H9 (cell line): Measurements from ENCODE around the gene FXYD1. TPM values are rescaled to one million over a fixed set of nuclear protein-coding genes. Genes with fewer than 3 reads are reported as not detected.

Experiments used
- DNase-seq: peaks from one replicate; pipeline ENCODE4 v3.0.0-alpha.2; 2017
- H2AFZ ChIP-seq: one replicate; pipeline ENCODE4 v1.6.1; 2013; ENCODE audit warnings: mild to moderate bottlenecking, low read length, control low read depth, moderate library complexity
- H2AK5ac ChIP-seq: 2 replicates; pipeline ENCODE4 v1.6.1; 2013; ENCODE audit warnings: low read length, control low read depth, mixed read lengths; ENCODE audit not compliant: insufficient read length
- H2BK120ac ChIP-seq: one replicate; pipeline ENCODE4 v1.6.1; 2013; ENCODE audit warnings: low read depth, mild to moderate bottlenecking, low read length, control low read depth, inconsistent platforms; ENCODE audit not compliant: poor library complexity, severe bottlenecking
- H2BK12ac ChIP-seq: 2 replicates; pipeline ENCODE4 v1.6.1; 2013; ENCODE audit warnings: low read length, control low read depth, mixed read lengths, low read depth; ENCODE audit not compliant: insufficient read length
- H2BK15ac ChIP-seq: 2 replicates; pipeline ENCODE4 v1.6.1; 2013; ENCODE audit warnings: low read depth, low read length, control low read depth
- H2BK20ac ChIP-seq: one replicate; pipeline ENCODE4 v1.6.1; 2013; ENCODE audit warnings: low read depth, mild to moderate bottlenecking, low read length, control low read depth, inconsistent platforms; ENCODE audit not compliant: poor library complexity, severe bottlenecking
- H2BK5ac ChIP-seq: 2 replicates; pipeline ENCODE4 v1.6.1; 2013; ENCODE audit warnings: low read length, control low read depth, mixed read lengths; ENCODE audit not compliant: insufficient read length
- H3K14ac ChIP-seq: 2 replicates; pipeline ENCODE4 v1.6.1; 2013; ENCODE audit warnings: low read length, control low read depth; ENCODE audit not compliant: insufficient read depth
- H3K18ac ChIP-seq: 2 replicates; pipeline ENCODE4 v1.6.1; 2013; ENCODE audit warnings: low read depth, mild to moderate bottlenecking, mixed read lengths, low read length, control low read depth; ENCODE audit not compliant: insufficient read length
- H3K23ac ChIP-seq: 2 replicates; pipeline ENCODE4 v1.6.1; 2013; ENCODE audit warnings: low read length, control low read depth, mixed read lengths, low read depth; ENCODE audit not compliant: insufficient read length
- H3K23me2 ChIP-seq: 2 replicates; pipeline ENCODE4 v1.6.1; 2013; ENCODE audit warnings: low read depth, mild to moderate bottlenecking, mixed read lengths, low read length, control low read depth; ENCODE audit not compliant: insufficient read length, poor library complexity, severe bottlenecking
- H3K27ac ChIP-seq: 2 replicates; pipeline ENCODE4 v1.5.1; 2013; ENCODE audit warnings: low read length, control low read depth, mixed read lengths, low read depth; ENCODE audit not compliant: insufficient read length
- H3K27me3 ChIP-seq: 2 replicates; pipeline ENCODE4 v1.6.1; 2013; ENCODE audit warnings: low read length, control low read depth, inconsistent platforms; ENCODE audit not compliant: insufficient read depth
- H3K4ac ChIP-seq: 2 replicates; pipeline ENCODE4 v1.6.1; 2013; ENCODE audit warnings: low read depth, mild to moderate bottlenecking, control low read depth, inconsistent platforms, low read length, moderate library complexity
- H3K4me1 ChIP-seq: 2 replicates; pipeline ENCODE4 v1.6.1; 2013; ENCODE audit warnings: low read length, control low read depth, inconsistent platforms; ENCODE audit not compliant: insufficient read depth
- H3K4me2 ChIP-seq: 2 replicates; pipeline ENCODE4 v1.6.1; 2013; ENCODE audit warnings: low read length, control low read depth, mixed read lengths; ENCODE audit not compliant: insufficient read length, insufficient read depth
- H3K56ac ChIP-seq: 2 replicates; pipeline ENCODE4 v1.6.1; 2013; ENCODE audit warnings: low read depth, mild to moderate bottlenecking, mixed read lengths, low read length, control low read depth; ENCODE audit not compliant: insufficient read length
- H3K79me1 ChIP-seq: 2 replicates; pipeline ENCODE4 v1.6.1; 2013; ENCODE audit warnings: low read depth, mild to moderate bottlenecking, moderate library complexity, low read length, control low read depth, inconsistent platforms; ENCODE audit not compliant: insufficient read depth, poor library complexity, severe bottlenecking
- H3K79me2 ChIP-seq: 2 replicates; pipeline ENCODE4 v1.6.1; 2013; ENCODE audit warnings: low read length, control low read depth, inconsistent platforms; ENCODE audit not compliant: insufficient read depth
- H3K9ac ChIP-seq: 2 replicates; pipeline ENCODE4 v1.6.1; 2013; ENCODE audit warnings: low read length, control low read depth, mixed read lengths; ENCODE audit not compliant: insufficient read length; ENCODE audit errors: extremely low read depth
- H3K9me3 ChIP-seq: one replicate; pipeline ENCODE4 v1.6.1; 2013; ENCODE audit warnings: low read depth, low read length, inconsistent platforms; ENCODE audit not compliant: control insufficient read depth
- H3T11ph ChIP-seq: one replicate; pipeline ENCODE4 v1.6.1; 2013; ENCODE audit warnings: mild to moderate bottlenecking, low read length, control low read depth, inconsistent platforms
- H4K20me1 ChIP-seq: one replicate; pipeline ENCODE4 v1.6.1; 2013; ENCODE audit not compliant: control insufficient read depth, insufficient read length, insufficient read depth
- H4K5ac ChIP-seq: 2 replicates; pipeline ENCODE4 v1.6.1; 2013; ENCODE audit warnings: low read depth, mild to moderate bottlenecking, mixed read lengths, low read length, control low read depth; ENCODE audit not compliant: insufficient read length
- H4K8ac ChIP-seq: replicated peaks from 2 replicates; pipeline ENCODE4 v1.6.1; 2013; ENCODE audit warnings: low read length, control low read depth, mixed read lengths, low read depth; ENCODE audit not compliant: insufficient read length
- H4K91ac ChIP-seq: 2 replicates; pipeline ENCODE4 v1.6.1; 2013; ENCODE audit warnings: low read depth, mild to moderate bottlenecking, moderate library complexity, mixed read lengths, low read length, control low read depth; ENCODE audit not compliant: insufficient read length
- H3K27ac Mint-ChIP-seq, 3 experiments: 2 replicates in 2 of 3; 3 replicates in 1 of 3; pipeline ENCODE4 v1.8.0; 2020 to 2021; ENCODE audit warnings: mixed read lengths in 3 of 3, mild to moderate bottlenecking in 1 of 3, moderate library complexity in 1 of 3
- H3K27me3 Mint-ChIP-seq: 2 replicates; pipeline ENCODE4 v1.8.0; 2021; ENCODE audit warnings: low read depth, mild to moderate bottlenecking, moderate library complexity, mixed read lengths
- H3K36me3 Mint-ChIP-seq, 3 experiments: 2 replicates in 2 of 3; 3 replicates in 1 of 3; pipeline ENCODE4 v1.8.0; 2020 to 2021; ENCODE audit warnings: low read depth in 3 of 3, mixed read lengths in 3 of 3; ENCODE audit not compliant: insufficient read depth in 1 of 3
- H3K4me1 Mint-ChIP-seq, 2 experiments: 2 replicates each; pipeline ENCODE4 v1.8.0; 2020; ENCODE audit warnings: mixed read lengths in 2 of 2
- H3K4me3 Mint-ChIP-seq, 2 experiments: 2 replicates in 1 of 2; 3 replicates in 1 of 2; pipeline ENCODE4 v1.8.0; 2020 to 2021; ENCODE audit warnings: mild to moderate bottlenecking in 2 of 2, mixed read lengths in 2 of 2, moderate library complexity in 1 of 2
- H3K9me3 Mint-ChIP-seq, 2 experiments: 2 replicates in 1 of 2; 3 replicates in 1 of 2; pipeline ENCODE4 v1.8.0; 2020; ENCODE audit warnings: mild to moderate bottlenecking in 2 of 2, mixed read lengths in 2 of 2, moderate library complexity in 1 of 2
- WGBS: extraction: QIAGEN DNeasy Blood & Tissue Kit; methylation state at CpG from one replicate; pipeline ENCODE4 v1.1.7; 2013; ENCODE audit warnings: missing lambda C conversion rate, low lambda C conversion rate, mixed read lengths; ENCODE audit not compliant: insufficient read length; ENCODE audit errors: extremely low coverage; 5-methylcytosine and 5-hydroxymethylcytosine counted together
- total RNA-seq: library from RNA; stranded (reverse); gene quantifications from 2 replicates; pipeline ENCODE4 v1.2.1, GENCODE V29; 2021
- TF ChIP-seq, protein P1 (sequence below): fragments of 200-600 bp; sonication (generic); conservative IDR thresholded peaks from 3 replicates; pipeline ENCODE4 v1.8.0; 2021; ENCODE audit warnings: antibody characterized with exemption, mild to moderate bottlenecking

FXYD1 gene
- total RNA-seq, 1 experiment from 2014 or later = 7.7 TPM

DNA sequence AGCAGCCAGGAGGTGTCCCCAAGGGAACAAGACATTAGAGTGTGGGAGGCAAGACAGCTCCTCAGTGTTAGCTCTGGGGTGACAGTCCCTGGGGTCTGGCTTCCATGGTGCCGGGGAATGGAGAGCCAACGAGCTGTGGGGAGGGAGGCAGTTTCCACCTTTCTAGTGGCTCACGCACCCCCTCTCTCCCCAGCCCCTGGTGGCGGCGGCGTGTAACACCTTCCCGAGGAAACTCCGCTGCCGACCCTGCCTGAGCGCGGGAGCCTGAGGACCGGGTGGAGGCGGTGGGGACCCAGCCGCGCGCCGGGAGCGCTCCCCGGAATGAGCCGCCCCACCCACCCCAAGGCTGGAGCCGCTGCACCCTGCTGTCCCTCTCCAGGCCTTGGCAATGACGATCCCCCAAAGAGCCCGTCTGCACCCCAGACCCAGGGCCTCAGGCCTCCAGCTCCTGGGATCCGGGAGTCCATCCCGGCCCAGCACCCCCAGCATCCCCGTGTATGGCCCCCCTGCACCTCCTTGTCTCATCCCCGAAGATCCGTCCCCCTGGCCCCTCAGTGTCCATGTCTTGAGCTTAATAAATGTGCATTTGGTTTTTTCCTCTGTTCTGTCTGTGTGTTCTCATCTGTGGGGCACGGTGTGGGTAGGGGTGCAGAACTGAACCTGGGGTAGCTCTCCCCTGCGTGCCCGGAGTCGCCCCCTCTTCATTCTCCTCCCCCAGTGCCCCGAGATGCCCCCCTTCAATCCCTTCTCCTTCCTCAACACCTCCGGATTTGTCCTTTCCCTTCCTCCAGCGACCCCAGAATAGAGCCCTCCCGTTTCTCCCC is 15.3 kb downstream of the FXYD1 start:
- no peak overlapping the region for H3K27ac ChIP-seq
- peaks cover 19% of the 10 kb centered on the region for H3K23me2 ChIP-seq
- no peak overlapping the region for H4K5ac ChIP-seq
- no peak overlapping the region for H4K8ac ChIP-seq
- no CpG with 5 or more reads among the region's 36 CpGs for WGBS
- TF ChIP-seq, protein P1, sequence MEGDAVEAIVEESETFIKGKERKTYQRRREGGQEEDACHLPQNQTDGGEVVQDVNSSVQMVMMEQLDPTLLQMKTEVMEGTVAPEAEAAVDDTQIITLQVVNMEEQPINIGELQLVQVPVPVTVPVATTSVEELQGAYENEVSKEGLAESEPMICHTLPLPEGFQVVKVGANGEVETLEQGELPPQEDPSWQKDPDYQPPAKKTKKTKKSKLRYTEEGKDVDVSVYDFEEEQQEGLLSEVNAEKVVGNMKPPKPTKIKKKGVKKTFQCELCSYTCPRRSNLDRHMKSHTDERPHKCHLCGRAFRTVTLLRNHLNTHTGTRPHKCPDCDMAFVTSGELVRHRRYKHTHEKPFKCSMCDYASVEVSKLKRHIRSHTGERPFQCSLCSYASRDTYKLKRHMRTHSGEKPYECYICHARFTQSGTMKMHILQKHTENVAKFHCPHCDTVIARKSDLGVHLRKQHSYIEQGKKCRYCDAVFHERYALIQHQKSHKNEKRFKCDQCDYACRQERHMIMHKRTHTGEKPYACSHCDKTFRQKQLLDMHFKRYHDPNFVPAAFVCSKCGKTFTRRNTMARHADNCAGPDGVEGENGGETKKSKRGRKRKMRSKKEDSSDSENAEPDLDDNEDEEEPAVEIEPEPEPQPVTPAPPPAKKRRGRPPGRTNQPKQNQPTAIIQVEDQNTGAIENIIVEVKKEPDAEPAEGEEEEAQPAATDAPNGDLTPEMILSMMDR = peak; percentile 76
- H3K18ac ChIP-seq = no peak overlapping the region
- H3K14ac ChIP-seq = no peak overlapping the region
- no peaks in the 10 kb centered on the region; a peak in 1 of 5 replicates for H3K9me3 Mint-ChIP-seq
- H3K79me2 ChIP-seq = no peaks in the 10 kb centered on the region; the same call in 1 of the 2 replicates
- H3K27me3 ChIP-seq = no peaks in the 10 kb centered on the region
- no peak overlapping the region for H4K91ac ChIP-seq
- no peak overlapping the region for H3K56ac ChIP-seq
- peaks cover 2% of the 10 kb centered on the region; the same call in 1 of the 2 replicates for H3K27me3 Mint-ChIP-seq
- H3K4me3 Mint-ChIP-seq = peak overlapping the region; percentile 93 to 97
- H3K9ac ChIP-seq = no peak overlapping the region
- no peak overlapping the region for H2BK12ac ChIP-seq
- no peak overlapping the region for H3K23ac ChIP-seq
- no peaks in the 10 kb centered on the region for H3K9me3 ChIP-seq
- H4K20me1 ChIP-seq = no peaks in the 10 kb centered on the region
- peaks cover 49 to 55% of the 10 kb centered on the region in 2 experiments for H3K4me1 Mint-ChIP-seq
- no peak overlapping the region for H2BK5ac ChIP-seq
- no peak overlapping the region for H2BK15ac ChIP-seq
- DNase-seq = peak; percentile 71
- peaks cover 10% of the 10 kb centered on the region; the same call in 1 of the 2 replicates for H3K4me1 ChIP-seq
- no peak overlapping the region for H3T11ph ChIP-seq
- no peak overlapping the region for H2AFZ ChIP-seq
- no peak overlapping the region for H2BK120ac ChIP-seq
- H3K4me2 ChIP-seq = peak overlapping the region; percentile 68
- peak overlapping the region in 1 of 3 experiments; percentile 92; a peak in 2 of 7 replicates for H3K27ac Mint-ChIP-seq
- H3K4ac ChIP-seq = no peak overlapping the region
- H3K36me3 Mint-ChIP-seq = peaks cover 14 to 20% (median 19%) of the 10 kb centered on the region in 3 experiments; a peak in 6 of 7 replicates
- H2BK20ac ChIP-seq = no peak overlapping the region
- no peak overlapping the region for H2AK5ac ChIP-seq
- no peaks in the 10 kb centered on the region for H3K79me1 ChIP-seq
